MM.1S (cell line): ENCODE measurements around the gene PRSS58.

Experiments used
- DNase-seq: peaks from one replicate; pipeline ENCODE4 v3.0.0-alpha.2; 2015
- H2AFZ ChIP-seq: fragments of 300-600 bp; sonication (generic); 2 replicates; pipeline ENCODE4 v1.6.0; 2016; ENCODE audit warnings: antibody characterized with exemption, low read length
- H3F3A ChIP-seq: fragments of 300-600 bp; sonication (generic); 2 replicates; pipeline ENCODE4 v1.6.1; 2016; ENCODE audit warnings: mild to moderate bottlenecking, antibody characterized with exemption, low read length, moderate library complexity, mixed read lengths; ENCODE audit not compliant: insufficient read depth
- H3K27ac ChIP-seq: fragments of 300-600 bp; sonication (generic); 2 replicates; pipeline ENCODE4 v1.5.1; 2016; ENCODE audit warnings: mild to moderate bottlenecking, low read length
- H3K27me3 ChIP-seq: fragments of 300-600 bp; sonication (generic); replicated peaks from 2 replicates; pipeline ENCODE4 v1.6.0; 2016; ENCODE audit warnings: low read length; ENCODE audit not compliant: insufficient read depth
- H3K36me3 ChIP-seq: fragments of 300-600 bp; sonication (generic); replicated peaks from 2 replicates; pipeline ENCODE4 v1.6.1; 2016; ENCODE audit warnings: mild to moderate bottlenecking, low read length, mixed read lengths; ENCODE audit not compliant: insufficient read depth
- H3K4me1 ChIP-seq: fragments of 300-600 bp; sonication (generic); 2 replicates; pipeline ENCODE4 v1.6.1; 2016; ENCODE audit warnings: low read length, mixed read lengths
- H3K4me2 ChIP-seq: fragments of 300-600 bp; sonication (generic); 2 replicates; pipeline ENCODE4 v1.6.0; 2016; ENCODE audit warnings: low read depth, low read length
- H3K4me3 ChIP-seq: fragments of 300-600 bp; sonication (generic); 2 replicates; pipeline ENCODE4 v1.5.1; 2016; ENCODE audit warnings: low read length, mixed read lengths
- H3K79me2 ChIP-seq: fragments of 300-600 bp; sonication (generic); 2 replicates; pipeline ENCODE4 v1.6.1; 2016; ENCODE audit warnings: mixed run types, low read length, mixed read lengths
- H3K9ac ChIP-seq: fragments of 300-600 bp; sonication (generic); 2 replicates; pipeline ENCODE4 v1.6.1; 2016; ENCODE audit warnings: low read length, mixed read lengths
- H3K9me2 ChIP-seq: fragments of 300-600 bp; sonication (generic); replicated peaks from 2 replicates; pipeline ENCODE4 v1.6.1; 2016; ENCODE audit warnings: mild to moderate bottlenecking, low read length, mixed read lengths; ENCODE audit not compliant: insufficient read depth
- H3K9me3 ChIP-seq: fragments of 300-600 bp; sonication (generic); replicated peaks from 2 replicates; pipeline ENCODE4 v1.6.1; 2016; ENCODE audit warnings: mild to moderate bottlenecking, low read length, mixed read lengths; ENCODE audit not compliant: insufficient read depth
- H4K20me1 ChIP-seq: fragments of 300-600 bp; sonication (generic); 2 replicates; pipeline ENCODE4 v1.6.1; 2016; ENCODE audit warnings: mild to moderate bottlenecking, low read length, moderate library complexity, mixed read lengths; ENCODE audit not compliant: insufficient read depth
- CTCF ChIP-seq: fragments of 300-600 bp; sonication (generic); IDR thresholded peaks from 2 replicates; pipeline ENCODE4 v1.5.1; 2016; ENCODE audit warnings: antibody characterized with exemption, low read length, mixed read lengths
- EZH2 ChIP-seq: fragments of 300-600 bp; sonication (generic); optimal IDR thresholded peaks from 2 replicates; pipeline ENCODE3; 2017; ENCODE audit warnings: low read depth, mild to moderate bottlenecking, antibody characterized with exemption, low read length, mixed read lengths
- EZH2phosphoT487 ChIP-seq: fragments of 300-600 bp; sonication (generic); IDR thresholded peaks from 2 replicates; pipeline ENCODE4 v1.6.1; 2018; ENCODE audit warnings: antibody characterized with exemption, low read length

Gene PRSS58

GRCh38 chr7:142280263-142280662, 22.4 kb upstream of the PRSS58 start:
- TF ChIP-seq EZH2 = no peak
- no peak for TF ChIP-seq EZH2phosphoT487
- TF ChIP-seq CTCF = no peak
- Histone ChIP-seq H3K27me3 (no peaks in the 10 kb centered on the region), H3K4me1 (no peaks in the 10 kb centered on the region), H3K79me2 (no peaks in the 10 kb centered on the region), H3K9ac (no peak overlapping the region), H4K20me1 (no peaks in the 10 kb centered on the region), H3K27ac (no peak overlapping the region), H3F3A (no peaks in the 10 kb centered on the region), H3K4me2 (no peak overlapping the region), H3K9me3 (no peaks in the 10 kb centered on the region), H3K4me3 (no peak overlapping the region), H3K36me3 (no peaks in the 10 kb centered on the region), H3K9me2 (no peaks in the 10 kb centered on the region), H2AFZ (no peak overlapping the region)
- no peak for DNase-seq

GRCh38 chr7:142279601-142280000, 21.7 kb upstream of the PRSS58 start:
- Histone ChIP-seq H3K27me3 (no peaks in the 10 kb centered on the region), H3K27ac (no peak overlapping the region), H3K9me2 (no peaks in the 10 kb centered on the region), H3K4me3 (no peak overlapping the region), H3K4me1 (no peaks in the 10 kb centered on the region), H4K20me1 (no peaks in the 10 kb centered on the region), H3F3A (no peaks in the 10 kb centered on the region), H3K79me2 (no peaks in the 10 kb centered on the region), H3K4me2 (no peak overlapping the region), H2AFZ (no peak overlapping the region), H3K9me3 (no peaks in the 10 kb centered on the region), H3K9ac (no peak overlapping the region), H3K36me3 (no peaks in the 10 kb centered on the region)
- no peak for DNase-seq
- no peak for TF ChIP-seq CTCF
- TF ChIP-seq EZH2phosphoT487 = no peak
- no peak for TF ChIP-seq EZH2

- H3K27ac ChIP-seq = no peak overlapping the region
- H3K4me1 ChIP-seq = no peaks in the 10 kb centered on the region
- no peak overlapping the region for H2AFZ ChIP-seq
- no peak for DNase-seq
- no peaks in the 10 kb centered on the region for H3F3A ChIP-seq
- H3K36me3 ChIP-seq = no peaks in the 10 kb centered on the region
- H3K79me2 ChIP-seq = no peaks in the 10 kb centered on the region
- H3K27me3 ChIP-seq = no peaks in the 10 kb centered on the region
- H3K9me3 ChIP-seq = no peaks in the 10 kb centered on the region
- no peak overlapping the region for H3K4me2 ChIP-seq
- H4K20me1 ChIP-seq = no peaks in the 10 kb centered on the region
- H3K9ac ChIP-seq = no peak overlapping the region
- TF ChIP-seq EZH2phosphoT487 (no peak), EZH2 (no peak), CTCF (no peak)
- no peaks in the 10 kb centered on the region for H3K9me2 ChIP-seq
- H3K4me3 ChIP-seq = no peak overlapping the region
Observed at GRCh38 chr7:142275028-142275427, 17.2 kb upstream of the PRSS58 start.
